ENCODE measurements around the gene ALS2CL. TPM values are rescaled to one million over a fixed set of nuclear protein-coding genes. Genes with fewer than 3 reads are reported as not detected.
A peak's percentile ranks its signal among the peaks of the same experiment; 100 is the strongest.

Gene ALS2CL
- total RNA-seq, 1 experiment from 2014 or later, result 4.9 TPM

DNA sequence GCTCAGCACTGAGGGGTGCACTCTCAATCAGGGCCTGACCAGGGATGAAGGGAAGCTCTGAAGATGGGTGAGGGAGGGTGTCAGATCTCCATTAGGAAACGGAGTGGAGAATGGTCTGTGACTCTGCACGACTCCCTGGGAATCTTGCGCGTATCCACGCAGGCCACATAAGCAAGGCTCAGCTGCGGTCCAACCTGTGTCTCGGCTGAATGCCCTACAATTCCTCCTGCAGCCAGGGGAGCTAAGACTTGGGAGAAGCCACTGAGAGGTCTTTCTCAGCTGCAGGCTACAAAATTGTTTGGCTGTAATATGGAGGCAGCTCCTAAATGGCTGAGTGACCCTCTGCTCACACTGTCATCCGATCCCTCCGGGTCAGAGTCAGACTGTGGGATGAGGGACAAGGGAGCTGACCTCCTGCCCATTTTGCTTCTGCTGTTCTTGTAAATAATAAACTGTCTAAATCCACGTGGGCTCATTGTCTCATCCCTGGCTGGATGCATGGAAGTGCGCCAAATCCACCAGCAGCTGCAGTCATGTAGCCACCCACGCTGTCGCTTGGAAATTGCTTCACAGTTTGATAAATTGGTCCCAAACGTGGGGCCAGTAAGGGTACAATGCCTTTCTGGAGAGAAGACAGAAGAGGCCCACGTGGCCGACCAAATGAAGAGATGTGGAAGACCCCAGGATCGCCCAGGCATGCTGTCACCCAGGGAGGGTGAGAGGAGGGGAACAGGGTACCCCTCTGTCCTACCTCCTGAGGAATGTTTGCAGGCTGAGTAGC lies 30.5 kb downstream of the ALS2CL start:
- no peak overlapping the region for H2AFZ ChIP-seq (ENCODE audit: low read length)
- no peaks in the 10 kb centered on the region for H3K79me2 ChIP-seq (ENCODE audit: insufficient read depth, low read length)
- Mint-ChIP-seq H3K27ac (peak overlapping the region in 1 of 3 experiments; percentile 32; a peak in 2 of 7 replicates), H3K9me3 (no peaks in the 10 kb centered on the region), H3K4me3 (peak overlapping the region in 1 of 2 experiments; percentile 28; a peak in 1 of 5 replicates), H3K36me3 (ENCODE audit: insufficient read depth in 1 of 3, low read depth in 3 of 3) (no peaks in the 10 kb centered on the region), H3K4me1 (peaks cover 55 to 56% of the 10 kb centered on the region in 2 experiments), H3K27me3 (ENCODE audit: low read depth) (peaks cover 6% of the 10 kb centered on the region)
- no CpG with 5 or more reads among the region's 17 CpGs for WGBS (ENCODE audit: extremely low coverage, insufficient read length, low lambda C conversion rate)
- H2AK5ac ChIP-seq (ENCODE audit: insufficient read length, low read length), result no peak overlapping the region
- H4K91ac ChIP-seq (ENCODE audit: insufficient read length, low read depth, low read length), result no peak overlapping the region
- peaks cover 11% of the 10 kb centered on the region; the same call in 1 of the 2 replicates for H3K4me1 ChIP-seq (ENCODE audit: insufficient read depth, low read length)
- H3T11ph ChIP-seq (ENCODE audit: low read length), result no peak overlapping the region
- no peak overlapping the region for H4K5ac ChIP-seq (ENCODE audit: insufficient read length, low read depth, low read length)
- H3K14ac ChIP-seq (ENCODE audit: insufficient read depth, low read length), result peak overlapping the region; percentile 23; the same call in 1 of the 2 replicates
- no peaks in the 10 kb centered on the region for H3K9me3 ChIP-seq (ENCODE audit: control insufficient read depth, low read depth, low read length)
- H2BK20ac ChIP-seq (ENCODE audit: low read depth, low read length, poor library complexity, severe bottlenecking), result no peak overlapping the region
- H3K79me1 ChIP-seq (ENCODE audit: insufficient read depth, low read depth, low read length, poor library complexity, severe bottlenecking), result no peaks in the 10 kb centered on the region
- no peak overlapping the region for H2BK15ac ChIP-seq (ENCODE audit: low read depth, low read length)
- H4K20me1 ChIP-seq (ENCODE audit: control insufficient read depth, insufficient read depth, insufficient read length), result no peaks in the 10 kb centered on the region
- no peaks in the 10 kb centered on the region for H3K23me2 ChIP-seq (ENCODE audit: insufficient read length, low read depth, low read length, poor library complexity, severe bottlenecking)
- no peak overlapping the region for H3K4me2 ChIP-seq (ENCODE audit: insufficient read depth, insufficient read length, low read length)
- H3K23ac ChIP-seq (ENCODE audit: insufficient read length, low read depth, low read length), result no peak overlapping the region
- H3K27ac ChIP-seq (ENCODE audit: insufficient read length, low read depth, low read length), result no peak overlapping the region
- TF ChIP-seq CTCF (conservative IDR thresholded peaks at IDR 0.05), result no peak
- no peak for DNase-seq
- H3K27me3 ChIP-seq (ENCODE audit: insufficient read depth, low read length), result no peaks in the 10 kb centered on the region
- H2BK5ac ChIP-seq (ENCODE audit: insufficient read length, low read length), result no peak overlapping the region
- no peak overlapping the region for H4K8ac ChIP-seq (replicated peaks; ENCODE audit: insufficient read length, low read depth, low read length)
- H3K9ac ChIP-seq (ENCODE audit: extremely low read depth, insufficient read length, low read length), result no peak overlapping the region
- H3K56ac ChIP-seq (ENCODE audit: insufficient read length, low read depth, low read length), result no peak overlapping the region
- H2BK12ac ChIP-seq (ENCODE audit: insufficient read length, low read depth, low read length), result no peak overlapping the region
- H3K4ac ChIP-seq (ENCODE audit: low read depth, low read length), result no peak overlapping the region
- H2BK120ac ChIP-seq (ENCODE audit: low read depth, low read length, poor library complexity, severe bottlenecking), result no peak overlapping the region
- no peak overlapping the region for H3K18ac ChIP-seq (ENCODE audit: insufficient read length, low read depth, low read length)
